Testis (tissue), 3 donors: Measurements from ENCODE around the gene ZCCHC14. TPM values are rescaled to one million over a fixed set of nuclear protein-coding genes. Genes with fewer than 3 reads are reported as not detected.

Experiments used
- DNase-seq: peaks from one replicate; pipeline ENCODE4 v3.0.0-alpha.2; 2019
- H3K27ac ChIP-seq, 2 donors: fragments of 200-600 bp; sonication (generic); one replicate each; pipeline ENCODE4 v1.5.1; 2019
- H3K27me3 ChIP-seq: fragments of 200-600 bp; sonication (generic); one replicate; pipeline ENCODE4 v1.5.1; 2019
- H3K36me3 ChIP-seq: fragments of 200-600 bp; sonication (generic); one replicate; pipeline ENCODE4 v1.5.1; 2017; ENCODE audit warnings: low read depth; ENCODE audit errors: missing control alignments
- H3K4me1 ChIP-seq: fragments of 200-600 bp; sonication (generic); one replicate; pipeline ENCODE4 v1.5.1; 2019
- H3K4me3 ChIP-seq, 2 donors: fragments of 200-600 bp; sonication (generic); one replicate each; pipeline ENCODE4 v1.5.1; 2017 to 2019
- H3K9me3 ChIP-seq: fragments of 200-600 bp; sonication (generic); one replicate; pipeline ENCODE4 v1.5.1; 2017
- POLR2A ChIP-seq: fragments of 450-650 bp; IDR thresholded peaks from one replicate; pipeline ENCODE4 v1.6.1; 2017; ENCODE audit warnings: antibody characterized with exemption, mild to moderate bottlenecking, moderate library complexity
- WGBS, 2 donors: methylation state at CpG; one replicate each; pipeline ENCODE4 v1.1.5; 2018; 5-methylcytosine and 5-hydroxymethylcytosine counted together
- intact Hi-C: fragments of 100-400 bp; cut with DNase I; formaldehyde crosslinking; loops from one replicate; pipeline ENCODE4 v1.15.1; 2023; ENCODE audit warnings: low total_unique reads
- polyA plus RNA-seq: library from polyadenylated mRNA; stranded (reverse); fragments of 350-450 nt; fragmentation: Illumina TruSeq; extraction: RNeasy Lipid Tissue Mini Kit (QIAGEN cat#74804); gene quantifications from one replicate; pipeline ENCODE4 v1.2.3, GENCODE V29; 2014; ENCODE audit warnings: low read depth, low replicate concordance; ENCODE audit not compliant: insufficient read depth
- total RNA-seq, 2 donors: library from RNA; depleted of rRNA; stranded (reverse); fragments of >200 nt; gene quantifications; one replicate each; pipeline ENCODE4 v1.2.3, GENCODE V29; 2016
- TF ChIP-seq, protein P1 (sequence below), 3 experiments: fragments of 450-650 bp in 2 of 3; fragments of 200-600 bp in 1 of 3; sonication (generic) in 1 of 3; IDR thresholded peaks; one replicate each; pipeline ENCODE4 v1.5.1; 2016 to 2019; ENCODE audit warnings: antibody characterized with exemption in 3 of 3, mild to moderate bottlenecking in 2 of 3, moderate library complexity in 1 of 3

Gene ZCCHC14
- total and polyA plus RNA-seq, 3 donors from 2014 or later: 82.3 to 130 (median 94.0) TPM

DNA sequence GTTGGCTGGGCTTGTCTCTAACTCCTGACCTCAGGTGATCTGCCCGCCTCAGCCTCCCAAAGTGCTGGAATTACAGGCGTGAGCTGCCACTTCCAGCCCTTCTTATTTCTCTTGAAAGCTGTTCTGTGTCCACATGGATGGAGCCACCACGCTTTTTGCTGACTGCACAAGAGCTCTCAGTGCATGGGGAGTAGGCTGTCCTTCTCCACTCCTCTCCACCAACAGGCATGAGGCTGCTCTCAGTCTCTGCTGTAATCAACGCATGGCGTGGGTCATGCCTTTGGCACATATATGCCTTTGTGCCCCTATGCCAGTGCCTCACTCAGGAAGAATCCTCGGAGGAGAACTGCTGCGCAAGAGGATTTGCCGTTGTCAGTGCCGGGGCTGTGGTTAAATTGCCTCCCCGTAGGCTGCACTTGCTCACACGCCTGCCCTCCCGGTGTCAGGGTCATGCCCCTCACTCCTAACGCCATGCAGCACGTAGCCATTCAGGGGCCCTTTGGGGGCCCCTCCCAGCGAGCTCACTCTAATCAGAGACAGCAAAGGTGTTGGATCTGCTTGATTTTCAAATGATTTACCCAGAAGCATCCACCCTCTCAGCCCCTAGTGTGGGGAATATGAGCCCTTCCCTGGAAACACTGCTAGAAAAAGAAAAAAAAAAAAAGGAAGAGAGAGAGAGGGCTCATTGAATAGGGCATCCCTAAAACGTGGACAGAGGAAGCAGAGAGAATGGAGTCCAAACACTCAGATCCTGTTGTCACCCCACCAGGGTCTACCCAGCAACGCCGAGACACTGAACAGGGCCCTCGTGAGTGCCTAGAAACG lies 47.5 kb upstream of the ZCCHC14 start:
- H3K27ac ChIP-seq: no peak overlapping the region
- DNase-seq: no peak
- TF ChIP-seq, protein P1, sequence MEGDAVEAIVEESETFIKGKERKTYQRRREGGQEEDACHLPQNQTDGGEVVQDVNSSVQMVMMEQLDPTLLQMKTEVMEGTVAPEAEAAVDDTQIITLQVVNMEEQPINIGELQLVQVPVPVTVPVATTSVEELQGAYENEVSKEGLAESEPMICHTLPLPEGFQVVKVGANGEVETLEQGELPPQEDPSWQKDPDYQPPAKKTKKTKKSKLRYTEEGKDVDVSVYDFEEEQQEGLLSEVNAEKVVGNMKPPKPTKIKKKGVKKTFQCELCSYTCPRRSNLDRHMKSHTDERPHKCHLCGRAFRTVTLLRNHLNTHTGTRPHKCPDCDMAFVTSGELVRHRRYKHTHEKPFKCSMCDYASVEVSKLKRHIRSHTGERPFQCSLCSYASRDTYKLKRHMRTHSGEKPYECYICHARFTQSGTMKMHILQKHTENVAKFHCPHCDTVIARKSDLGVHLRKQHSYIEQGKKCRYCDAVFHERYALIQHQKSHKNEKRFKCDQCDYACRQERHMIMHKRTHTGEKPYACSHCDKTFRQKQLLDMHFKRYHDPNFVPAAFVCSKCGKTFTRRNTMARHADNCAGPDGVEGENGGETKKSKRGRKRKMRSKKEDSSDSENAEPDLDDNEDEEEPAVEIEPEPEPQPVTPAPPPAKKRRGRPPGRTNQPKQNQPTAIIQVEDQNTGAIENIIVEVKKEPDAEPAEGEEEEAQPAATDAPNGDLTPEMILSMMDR (IDR thresholded peaks at IDR 0.05): no peak
- TF ChIP-seq POLR2A: no peak
- H3K27me3 ChIP-seq: no peaks in the 10 kb centered on the region
- H3K4me1 ChIP-seq: no peaks in the 10 kb centered on the region
- H3K9me3 ChIP-seq: no peaks in the 10 kb centered on the region
- H3K4me3 ChIP-seq: no peak overlapping the region
- no peaks in the 10 kb centered on the region for H3K36me3 ChIP-seq
- WGBS, 2 donors: 43 to 52% methylated on average over 17 to 20 of the region's 20 CpGs
- intact Hi-C loops: no loop called here

GRCh38 chr16:87539113-87539512 lies 46.3 kb upstream of the ZCCHC14 start:
- no peaks in the 10 kb centered on the region for H3K27me3 ChIP-seq

GRCh38 chr16:87538594-87538993 lies 45.8 kb upstream of the ZCCHC14 start:
- intact Hi-C loops: no loop called here
- Histone ChIP-seq H3K4me3 (no peak overlapping the region), H3K36me3 (no peaks in the 10 kb centered on the region), H3K4me1 (no peaks in the 10 kb centered on the region), H3K27me3 (no peaks in the 10 kb centered on the region), H3K9me3 (no peaks in the 10 kb centered on the region), H3K27ac (no peak overlapping the region)
- no peak for TF ChIP-seq POLR2A
- TF ChIP-seq, protein P1 (IDR thresholded peaks at IDR 0.05): no peak
- WGBS, 2 donors: 83 to 92% methylated on average over 11 of the region's 11 CpGs
- DNase-seq: no peak

More at GRCh38 chr16:87539113-87539512, 46.3 kb upstream of the ZCCHC14 start:
- Histone ChIP-seq H3K36me3 (no peaks in the 10 kb centered on the region), H3K4me1 (no peaks in the 10 kb centered on the region), H3K9me3 (no peaks in the 10 kb centered on the region), H3K4me3 (no peak overlapping the region), H3K27ac (no peak overlapping the region)
- TF ChIP-seq, protein P1 (IDR thresholded peaks at IDR 0.05): no peak
- no peak for TF ChIP-seq POLR2A
- no peak for DNase-seq
- intact Hi-C loops: no loop called here
- WGBS, 2 donors: 87% methylated on average over 11 of the region's 11 CpGs

- H3K4me3 ChIP-seq: no peak overlapping the region
- intact Hi-C loops: no loop called here
- H3K27ac ChIP-seq: no peak overlapping the region
- H3K4me1 ChIP-seq: no peaks in the 10 kb centered on the region
- H3K9me3 ChIP-seq: no peaks in the 10 kb centered on the region
- H3K27me3 ChIP-seq: no peaks in the 10 kb centered on the region
- no peak for TF ChIP-seq POLR2A
- TF ChIP-seq, protein P1 (IDR thresholded peaks at IDR 0.05): no peak
- 58 to 61% methylated on average over 4 of the region's 4 CpGs for WGBS, 2 donors
- no peaks in the 10 kb centered on the region for H3K36me3 ChIP-seq
- no peak for DNase-seq
Observed at GRCh38 chr16:87538160-87538559, 45.3 kb upstream of the ZCCHC14 start.

DNA sequence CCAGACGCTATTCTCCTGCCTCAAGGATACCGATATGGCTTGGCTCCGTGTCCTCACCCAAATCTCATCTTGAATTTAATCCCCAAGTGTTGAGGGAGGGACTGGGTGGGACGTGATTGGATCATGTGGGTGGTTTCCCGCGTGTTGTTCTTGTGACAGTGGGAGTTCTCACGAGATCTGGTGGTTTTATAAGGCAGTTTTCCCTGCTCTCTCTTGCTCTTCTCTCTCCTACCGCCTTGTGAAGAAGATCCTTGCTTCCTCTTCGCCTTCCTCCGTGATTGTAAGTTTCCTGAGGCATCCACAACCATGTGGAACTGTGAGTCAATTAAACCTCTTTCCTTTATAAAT lies 43.9 kb upstream of the ZCCHC14 start:
- Histone ChIP-seq H3K27me3 (no peaks in the 10 kb centered on the region), H3K4me1 (no peaks in the 10 kb centered on the region), H3K9me3 (no peaks in the 10 kb centered on the region), H3K27ac (no peak overlapping the region), H3K36me3 (no peaks in the 10 kb centered on the region), H3K4me3 (no peak overlapping the region)
- intact Hi-C loops: no loop called here
- no peak for DNase-seq
- WGBS, 2 donors: 83 to 87% methylated on average over 10 of the region's 10 CpGs
- TF ChIP-seq, protein P1 (IDR thresholded peaks at IDR 0.05): no peak
- TF ChIP-seq POLR2A: no peak
